GM21447 (cell line): ENCODE results near the gene FAM174A.

Source experiments
- ATAC-seq: cut with Tn5 transposase; IDR thresholded peaks from one replicate; pipeline ENCODE4 v1.9.1; 2021; ENCODE audit not compliant: unreplicated experiment

FAM174A gene

GRCh38 chr5:100535060-100536005, at the start of gene FAM174A:
FAM174A (plus strand) TSS chr5:100535374; CDS start chr5:100535531, 157 bp downstream.
- ATAC-seq, result peak; percentile 98

DNA sequence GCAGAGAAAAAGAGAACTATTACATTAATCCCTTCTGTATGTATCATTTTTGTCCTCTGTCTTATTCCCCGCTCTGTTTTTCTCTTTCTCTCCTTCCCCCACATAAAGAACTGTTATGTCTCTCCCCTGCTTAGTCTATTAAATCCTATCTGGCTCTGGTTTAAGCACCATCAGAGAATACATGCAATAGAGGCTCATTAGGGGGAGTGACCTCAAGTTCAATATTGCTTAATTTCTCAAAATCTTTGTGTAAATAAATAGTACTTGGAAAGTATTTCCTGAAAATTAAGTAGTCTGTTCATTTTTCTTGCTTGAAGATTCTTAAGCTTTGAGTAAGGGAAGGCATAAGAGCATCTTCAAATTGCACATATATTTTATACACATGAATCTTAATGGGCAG, 41.2 kb upstream of the FAM174A start:
- ATAC-seq, result no peak

GRCh38 chr5:100496296-100496695, 38.9 kb upstream of the FAM174A start:
- no peak for ATAC-seq

DNA sequence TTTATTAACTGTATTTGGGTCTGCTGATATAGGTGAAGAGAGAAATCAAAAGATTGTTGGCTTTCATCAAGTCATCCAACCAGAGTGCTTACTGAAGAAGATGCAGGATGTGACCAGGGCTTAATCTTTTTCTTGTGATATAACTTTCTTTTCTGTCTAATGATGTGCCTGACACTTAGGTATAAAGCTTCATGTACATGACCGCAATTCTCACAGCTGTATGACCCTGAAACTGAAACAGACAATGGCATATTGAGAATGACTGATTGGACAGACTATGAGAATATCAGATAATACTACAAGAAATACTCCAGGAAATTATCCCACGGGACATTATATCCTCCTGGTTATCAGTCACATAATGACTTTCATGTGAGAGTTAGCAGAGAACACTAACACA, 32.5 kb upstream of the FAM174A start:
- no peak for ATAC-seq

GRCh38 chr5:100505984-100506670, 29.0 kb upstream of the FAM174A start:
- no peak for ATAC-seq

- ATAC-seq, result peak; percentile 56
These were observed 18.9 kb upstream of the FAM174A start for GRCh38 chr5:100516285-100516684.

GRCh38 chr5:100517301-100517974, 17.7 kb upstream of the FAM174A start:
- peak; percentile 29 for ATAC-seq

DNA sequence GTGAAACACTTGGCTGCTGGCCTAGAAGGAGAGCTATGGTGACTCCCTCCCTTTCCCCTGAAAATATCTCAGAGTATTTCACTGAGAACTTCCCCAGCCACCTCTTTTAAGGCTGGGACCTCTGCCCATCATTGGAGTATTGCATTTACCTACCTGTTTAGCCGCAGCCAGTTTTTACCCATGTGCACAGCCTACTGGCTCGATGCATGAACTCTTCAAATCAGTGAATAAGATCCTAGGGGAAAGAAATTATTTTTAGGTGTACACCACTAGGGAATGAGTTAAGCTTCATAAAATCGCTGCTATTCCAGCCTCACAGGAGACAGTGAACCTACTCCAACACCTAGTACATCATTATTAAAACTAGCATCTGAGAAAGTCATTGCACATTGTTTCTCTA, 16.8 kb upstream of the FAM174A start:
- ATAC-seq, result no peak

GRCh38 chr5:100519075-100519474, 16.1 kb upstream of the FAM174A start:
- peak; percentile 34 for ATAC-seq

DNA sequence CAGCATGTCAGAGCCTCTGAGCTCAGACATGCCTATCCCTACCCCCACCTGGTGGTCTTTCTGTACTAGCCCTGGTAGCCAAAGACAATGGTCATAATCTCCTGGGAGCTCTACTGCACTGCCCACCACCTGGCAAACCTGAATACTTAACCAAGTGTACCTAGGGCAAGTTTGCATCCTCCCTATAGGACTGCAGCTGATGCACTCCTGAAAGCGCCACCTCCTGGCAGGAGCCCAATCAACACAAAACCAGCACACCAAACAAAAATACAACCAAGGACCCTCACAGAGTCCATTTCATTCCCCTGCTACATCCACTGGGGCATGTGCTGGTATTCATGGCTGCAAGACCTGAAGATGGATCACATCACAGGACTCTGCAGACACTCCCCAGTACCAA, 14.8 kb upstream of the FAM174A start:
- ATAC-seq, result no peak

- ATAC-seq, result no peak
These were observed 2.8 kb downstream of the FAM174A start for GRCh38 chr5:100537946-100538345.

DNA sequence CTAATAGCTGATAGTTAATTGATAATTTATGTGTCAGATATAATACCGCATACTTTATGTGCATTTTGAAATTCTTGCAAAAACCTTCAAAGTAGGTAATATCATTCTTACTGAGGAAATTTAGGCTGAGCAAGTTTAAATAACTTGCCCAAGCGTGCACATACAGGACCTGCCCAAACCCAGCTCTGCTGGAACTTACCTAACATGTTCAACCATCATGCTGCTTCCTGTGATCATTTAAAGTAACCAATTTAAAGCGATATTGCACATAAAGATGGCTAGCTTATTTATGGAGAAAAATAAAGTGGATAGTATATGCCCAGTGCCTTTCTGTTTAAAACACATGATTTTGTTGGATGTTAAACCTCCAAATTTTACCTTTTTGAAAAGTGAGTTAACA, 4.3 kb downstream of the FAM174A start:
- ATAC-seq, result no peak

DNA sequence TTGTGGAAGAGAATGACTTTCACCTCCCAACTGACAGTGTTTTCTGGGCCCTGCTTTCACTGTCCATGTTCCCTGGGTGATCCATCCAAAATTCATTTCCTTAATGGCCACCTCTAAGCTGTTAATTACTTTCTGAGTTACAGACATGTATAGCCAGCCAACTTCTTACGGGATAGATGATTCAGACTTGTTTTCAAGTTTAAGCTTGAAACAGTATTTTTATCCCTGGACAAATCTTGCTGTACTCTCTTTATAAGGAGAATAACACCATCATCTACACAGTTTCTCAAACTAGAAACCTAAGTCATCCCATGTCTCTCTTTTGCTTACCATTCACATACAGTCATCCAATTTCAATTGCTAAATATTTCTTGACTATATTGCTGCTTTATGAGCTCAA, 6.9 kb downstream of the FAM174A start:
- ATAC-seq, result no peak

DNA sequence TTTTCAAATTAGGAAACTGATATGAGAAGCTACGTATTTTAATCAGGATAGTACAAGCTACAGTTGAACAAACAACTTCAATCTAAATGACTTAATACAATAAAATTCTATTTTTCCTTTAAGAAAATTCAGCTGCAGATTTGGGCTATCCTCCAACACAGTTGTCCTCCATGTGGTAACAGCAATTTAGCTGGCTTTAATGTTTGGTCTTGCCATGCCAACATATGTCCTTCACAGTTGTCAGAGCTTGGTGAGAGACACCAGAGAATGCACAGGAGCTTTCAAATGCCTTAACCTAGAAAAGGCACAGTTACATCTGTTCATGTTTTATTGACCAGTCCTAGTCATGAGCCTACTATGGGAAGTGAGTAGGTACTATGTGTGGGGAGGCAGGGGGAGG, 10.8 kb downstream of the FAM174A start:
- no peak for ATAC-seq

GRCh38 chr5:100550531-100551051, 15.4 kb downstream of the FAM174A start:
- ATAC-seq, result peak; percentile 93

DNA sequence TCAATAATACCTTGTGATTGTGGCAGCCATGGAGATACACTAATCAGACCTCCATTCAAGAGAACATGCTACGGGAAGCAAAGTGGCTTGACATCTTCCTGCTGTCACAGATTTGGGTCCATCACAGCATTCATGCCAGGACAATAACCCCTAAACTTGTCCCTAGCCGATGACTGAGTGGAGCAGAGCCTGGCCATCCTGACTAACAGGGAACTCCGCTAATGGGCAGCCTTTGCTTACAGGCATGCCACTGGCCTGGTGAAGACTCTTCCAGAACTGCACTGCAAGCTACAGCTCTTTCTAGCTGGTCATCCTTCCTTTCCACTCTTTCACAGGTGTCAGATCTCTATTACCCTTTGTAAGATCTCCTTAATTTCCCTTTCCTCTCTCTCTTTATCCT, 16.0 kb downstream of the FAM174A start:
- peak; percentile 5 for ATAC-seq

- ATAC-seq, result no peak
These were observed 18.0 kb downstream of the FAM174A start for GRCh38 chr5:100553209-100553608.

DNA sequence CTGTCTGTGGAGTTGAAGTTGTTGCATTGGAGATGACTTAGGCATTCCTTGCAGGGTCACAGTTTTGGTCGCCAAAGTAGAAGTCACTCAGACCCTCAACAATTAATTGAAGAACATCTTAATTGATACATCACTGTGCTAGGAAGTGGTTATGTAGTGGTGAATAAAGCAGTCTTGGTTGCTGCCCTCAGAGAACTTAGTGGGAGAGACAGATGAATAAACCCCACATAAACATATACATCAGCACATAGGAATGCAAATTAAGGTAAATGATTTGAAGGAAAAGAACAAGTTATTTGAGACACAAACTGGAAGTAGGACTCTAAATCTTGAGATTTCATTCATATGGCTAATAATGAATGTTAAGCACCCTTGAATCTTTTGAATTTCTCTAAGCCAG, 25.7 kb downstream of the FAM174A start:
- ATAC-seq, result no peak

GRCh38 chr5:100562821-100563220, 27.6 kb downstream of the FAM174A start:
- ATAC-seq, result no peak

DNA sequence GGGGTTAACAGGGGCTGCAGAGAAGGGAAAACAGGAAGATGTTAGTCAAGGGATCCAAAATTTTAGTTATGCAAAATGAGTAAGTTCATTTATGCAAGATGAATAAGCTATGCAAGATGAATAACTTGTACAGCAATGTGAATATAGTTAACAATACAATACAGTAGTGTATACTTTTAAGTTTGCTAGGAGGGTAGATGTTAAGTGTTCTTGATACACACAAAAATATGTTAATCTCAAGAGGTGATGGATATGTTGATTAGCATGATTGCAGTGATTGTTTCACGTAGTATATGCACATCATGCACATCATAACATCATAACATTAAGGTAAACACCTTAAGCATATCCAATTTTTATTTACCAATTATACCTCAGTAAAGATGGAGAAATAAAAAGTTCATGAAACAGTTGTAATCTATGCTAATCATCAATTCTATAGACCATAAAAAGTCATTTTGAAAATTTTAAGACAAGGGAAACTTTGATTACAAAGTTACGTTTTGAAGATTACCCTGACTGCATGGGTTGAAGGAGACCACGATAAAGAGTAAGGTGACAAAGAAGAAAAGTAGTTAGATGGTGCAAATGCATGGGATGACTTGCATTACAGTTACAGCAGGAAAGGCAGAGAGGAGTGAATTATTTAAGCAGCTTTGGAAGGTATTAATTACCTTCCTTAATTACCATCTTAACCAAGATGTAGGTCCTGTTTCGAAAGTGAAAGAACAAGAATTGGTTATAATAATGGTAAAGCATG, 31.4 kb downstream of the FAM174A start:
- ATAC-seq, result no peak

GRCh38 chr5:100574716-100575115, 39.5 kb downstream of the FAM174A start:
- ATAC-seq, result no peak
